HepG2 (cell line): Measurements from ENCODE around the gene RAB20. TPM values are rescaled to one million over a fixed set of nuclear protein-coding genes. Genes with fewer than 3 reads are reported as not detected.
A peak's percentile ranks its signal among the peaks of the same experiment; 100 is the strongest.
"Not testable (repeated sequence)": the region's sequence is repeated elsewhere in the genome, so short reads cannot be mapped to it uniquely, and the experiment has no call there.

Experiments
- ATAC-seq: fragments of 200-7000 bp; cut with Tn5 transposase; 3 replicates; pipeline ENCODE4 v1.9.1; 2020; ENCODE audit warnings: mild to moderate bottlenecking, moderate library complexity
- BruUV-seq: library from RNA; stranded (reverse); fragments of 400-500 nt; replicated peaks from 2 replicates; lab custom pipeline; 2021; lab: Mats Ljungman, UMichigan
- CTCF ChIA-PET: fragments of 300-600 bp; formaldehyde crosslinking; extraction: SDS; loops from one replicate; lab custom pipeline; 2021; ENCODE audit warnings: low total read pairs, inconsistent platforms, low intra/inter-chr PET ratio; lab: Yijun Ruan, JAX
- POLR2A ChIA-PET: fragments of 350-600 bp; sonication (Branson Sonifier 250); formaldehyde crosslinking; loops from one replicate; lab custom pipeline; 2020; ENCODE audit warnings: antibody characterized with exemption, inconsistent platforms; lab: Yijun Ruan, JAX
- DNase-seq: peaks from one replicate; pipeline ENCODE4 v3.0.0-alpha.2; 2015; ENCODE audit warnings: low spot score
- FAIRE-seq: peaks from 3 replicates; lab custom pipeline; 2011; peaks lifted over from hg19 to GRCh38; lab: Jason Lieb, UNC
- H2AFZ ChIP-seq: one replicate; pipeline ENCODE4 v1.6.1; 2011; ENCODE audit warnings: low read length, inconsistent platforms
- H3K27ac ChIP-seq: fragments of 300-600 bp; 3 replicates; pipeline ENCODE4 v1.8.0; 2011; ENCODE audit warnings: mixed run types, mild to moderate bottlenecking, mixed read lengths, low read length, inconsistent platforms; ENCODE audit not compliant: insufficient read depth; ENCODE audit errors: extremely low read length
- H3K27me3 ChIP-seq, 2 experiments: fragments of 200-600 bp in 1 of 2; 2 replicates in 1 of 2; 3 replicates in 1 of 2; pipeline versions ENCODE4 v1.6.0 to v1.8.0; 2011; ENCODE audit warnings: low read length in 2 of 2, mild to moderate bottlenecking in 2 of 2, moderate library complexity in 2 of 2, inconsistent platforms in 1 of 2; ENCODE audit not compliant: insufficient read depth in 2 of 2, control insufficient read depth in 1 of 2
- H3K36me3 ChIP-seq, 2 experiments: fragments of 200-600 bp in 1 of 2; replicated peaks in 1 of 2; 2 replicates in 1 of 2; 3 replicates in 1 of 2; pipeline versions ENCODE4 v1.5.1 to v1.8.0; 2011; ENCODE audit warnings: low read length in 2 of 2, inconsistent platforms in 1 of 2; ENCODE audit not compliant: insufficient read depth in 2 of 2, control insufficient read depth in 1 of 2
- H3K4me1 ChIP-seq: 2 replicates; pipeline ENCODE4 v1.5.1; 2012; ENCODE audit warnings: low read length, inconsistent platforms; ENCODE audit not compliant: insufficient read depth
- H3K4me2 ChIP-seq: 2 replicates; pipeline ENCODE4 v1.6.0; 2011; ENCODE audit warnings: low read depth, low read length, inconsistent platforms
- H3K4me3 ChIP-seq, 3 experiments: fragments of 200-600 bp in 1 of 3; sonication (generic), shearing (Covaris generic) in 1 of 3; replicated peaks in 1 of 3; 2 replicates each; pipeline ENCODE4 v1.5.1; 2011 to 2016; ENCODE audit warnings: low read length in 3 of 3, inconsistent platforms in 2 of 3, low read depth in 2 of 3, mild to moderate bottlenecking in 2 of 3, control low read depth in 1 of 3, mixed read lengths in 1 of 3; ENCODE audit not compliant: insufficient read depth in 1 of 3
- H3K79me2 ChIP-seq: one replicate; pipeline ENCODE4 v1.6.1; 2011; ENCODE audit warnings: low read length, inconsistent platforms; ENCODE audit not compliant: insufficient read depth
- H3K9ac ChIP-seq: 2 replicates; pipeline ENCODE4 v1.6.0; 2011; ENCODE audit warnings: mild to moderate bottlenecking, low read depth, low read length, inconsistent platforms; ENCODE audit not compliant: insufficient read depth
- H3K9me3 ChIP-seq: 2 replicates; pipeline ENCODE4 v1.5.1; 2012; ENCODE audit warnings: mild to moderate bottlenecking, low read length
- H4K20me1 ChIP-seq: 2 replicates; pipeline ENCODE4 v1.6.0; 2011; ENCODE audit warnings: inconsistent platforms, mild to moderate bottlenecking, low read length, moderate library complexity; ENCODE audit not compliant: insufficient read depth
- ATF1 ChIP-seq: IDR thresholded peaks from 2 replicates; pipeline ENCODE4 v1.6.1; 2016; ENCODE audit warnings: mild to moderate bottlenecking, control low read depth
- CREB1 ChIP-seq, 2 experiments: fragments of 450-650 bp in 1 of 2; IDR thresholded peaks; 2 replicates each; pipeline ENCODE4 v1.6.1; 2016 to 2017; ENCODE audit warnings: control low read depth in 1 of 2, mild to moderate bottlenecking in 1 of 2, missing compliant biosample characterization in 1 of 2, missing genetic modification characterization in 1 of 2
- FOXA1 ChIP-seq, 2 experiments: fragments of 450-650 bp in 1 of 2; sonication (generic) in 1 of 2; formaldehyde crosslinking in 1 of 2; IDR thresholded peaks; 2 replicates each; pipeline versions ENCODE4 v1.4.0 to v1.6.1; 2016 to 2020; ENCODE audit warnings: missing genetic modification reagents in 1 of 2
- MAFK ChIP-seq, 2 experiments: IDR thresholded peaks in 1 of 2; conservative IDR thresholded peaks in 1 of 2; 2 replicates each; pipeline ENCODE4 v1.6.1; 2011; ENCODE audit warnings: improper control_type of control experiment in 2 of 2, low read length in 2 of 2
- NFRKB ChIP-seq: fragments of 450-650 bp; IDR thresholded peaks from 2 replicates; pipeline ENCODE4 v1.6.1; 2017
- NR3C1 ChIP-seq: sonication (generic); formaldehyde crosslinking; IDR thresholded peaks from 2 replicates; pipeline ENCODE4 v1.4.0; 2020; ENCODE audit warnings: missing genetic modification reagents
- SYNCRIP ChIP-seq: fragments of 200-400 bp; formaldehyde crosslinking; IDR thresholded peaks from 2 replicates; pipeline ENCODE4 v1.6.1; 2018; ENCODE audit warnings: mild to moderate bottlenecking, low read depth, low read length; ENCODE audit not compliant: insufficient read depth
- THAP11 ChIP-seq: IDR thresholded peaks from 2 replicates; pipeline ENCODE4 v1.6.1; 2016; ENCODE audit warnings: missing biosample characterization, missing genetic modification reagents
- ZNF225 ChIP-seq: sonication (generic); formaldehyde crosslinking; IDR thresholded peaks from 2 replicates; pipeline ENCODE4 v1.4.0; 2020; ENCODE audit warnings: mild to moderate bottlenecking, missing genetic modification reagents
- ZNF510 ChIP-seq: sonication (generic); formaldehyde crosslinking; IDR thresholded peaks from 2 replicates; pipeline ENCODE4 v1.4.0; 2020; ENCODE audit warnings: low read depth, mild to moderate bottlenecking, missing genetic modification reagents
- ZNF720 ChIP-seq: sonication (generic); formaldehyde crosslinking; IDR thresholded peaks from 2 replicates; pipeline ENCODE4 v1.4.0; 2020; ENCODE audit warnings: missing genetic modification reagents
- ZNF776 ChIP-seq: sonication (generic); formaldehyde crosslinking; IDR thresholded peaks from 2 replicates; pipeline ENCODE4 v1.4.0; 2020; ENCODE audit warnings: mild to moderate bottlenecking, missing genetic modification reagents
- ZNF850 ChIP-seq: sonication (generic); formaldehyde crosslinking; conservative IDR thresholded peaks from 2 replicates; pipeline ENCODE4 v1.9.0; 2021; ENCODE audit warnings: mild to moderate bottlenecking, missing genetic modification reagents
- WGBS: methylation state at CpG from one replicate; pipeline ENCODE4 v1.1.6; 2017; ENCODE audit warnings: low lambda C conversion rate; 5-methylcytosine and 5-hydroxymethylcytosine counted together
- in situ Hi-C: cut with HindIII; loops from 2 replicates; pipeline ENCODE4 v1.10.0; 2017; ENCODE audit warnings: low pct_unique_long_range_greater_than_20kb; ENCODE audit not compliant: extremely low pct_ligation_motif_present
- intact Hi-C: fragments of 100-400 bp; cut with micrococcal nuclease; formaldehyde crosslinking; loops from one replicate; pipeline ENCODE4 v1.10.0; 2022; ENCODE audit not compliant: unreplicated experiment
- polyA plus RNA-seq, 8 experiments: library from polyadenylated mRNA; depleted of rRNA in 3 of 8; stranded (reverse) in 7 of 8; unstranded in 1 of 8; fragments of >200 nt; fragmentation: Illumina TruSeq in 4 of 8; extraction: Trizol in 4 of 8; gene quantifications; 2 replicates each; pipeline versions ENCODE4 v1.2.1 to v1.2.3, GENCODE V29; 2011 to 2016; ENCODE audit warnings: low read depth in 4 of 8, missing spikeins in 1 of 8, mixed read lengths in 1 of 8; ENCODE audit not compliant: insufficient read depth in 1 of 8
- total RNA-seq, 5 experiments: library from RNA; depleted of rRNA; stranded (reverse); fragments of >200 nt; fragmentation: Illumina TruSeq; extraction: Trizol; gene quantifications; 2 replicates each; pipeline ENCODE4 v1.2.3, GENCODE V29; 2016; ENCODE audit warnings: low read depth in 1 of 5

The RAB20 gene
- total and polyA plus RNA-seq, 2 of the 13 experiments (the other 11 are each of a cell fraction or from before 2014, with no cell fraction given) = 15.6 to 30.5 TPM

- Histone ChIP-seq H3K4me1 (peaks cover 9% of the 10 kb centered on the region), H3K27ac (no peak overlapping the region), H3K27me3 (0 out of 5 replicates have a peak, but pooled peaks cover 0 to 5% of the 10 kb centered on the region in 2 experiments), H4K20me1 (no peaks in the 10 kb centered on the region), H3K36me3 (no peaks in the 10 kb centered on the region), H3K9me3 (no peaks in the 10 kb centered on the region; the same call in 1 of the 2 replicates), H3K4me2 (no peak overlapping the region), H2AFZ (no peak overlapping the region), H3K4me3 (no peak overlapping the region), H3K9ac (no peak overlapping the region), H3K79me2 (no peaks in the 10 kb centered on the region)
- intact Hi-C loops (no loop called here), in situ Hi-C loops (no loop called here)
- TF ChIP-seq CREB1 (IDR thresholded peaks at IDR 0.05) (peak; percentile 36; the same call in 1 of the 2 replicates), CREB1 (CRISPR knock-in tag; IDR thresholded peaks at IDR 0.05) (no peak), ZNF776 (CRISPR knock-in tag) (no peak)
- CTCF ChIA-PET = no interaction called here
- POLR2A ChIA-PET = no interaction called here
- DNase-seq (no peak), ATAC-seq (no peak), FAIRE-seq (no peak)
- no TSS peak for BruUV-seq
- 66% methylated on average over 6 of the region's 10 CpGs for WGBS
These were observed 62.8 kb downstream of the RAB20 start for GRCh38 chr13:110498765-110499164.

- ATAC-seq (no peak), DNase-seq (no peak), FAIRE-seq (no peak)
- ChIA-PET CTCF (no interaction called here), POLR2A (no interaction called here)
- no peaks in the 10 kb centered on the region; the same call in 1 of the 2 replicates for H3K9me3 ChIP-seq
- intact Hi-C loops (no loop called here), in situ Hi-C loops (no loop called here)
- no peak overlapping the region for H2AFZ ChIP-seq
- TF ChIP-seq ATF1 (CRISPR knock-in tag) (no peak), ZNF225 (CRISPR knock-in tag) (no peak), ZNF510 (CRISPR knock-in tag) (no peak), SYNCRIP (no peak), NR3C1 (CRISPR knock-in tag) (no peak), ZNF850 (CRISPR knock-in tag) (no peak), FOXA1 (IDR thresholded peaks at IDR 0.05) (no peak), FOXA1 (CRISPR knock-in tag; IDR thresholded peaks at IDR 0.05) (no peak), NFRKB (no peak), MAFK (conservative IDR thresholded peaks at IDR 0.05 in 1 of 2, IDR thresholded peaks at IDR 0.05 in 1 of 2; ENCODE audit: low read length in 2 of 2) (no peak), THAP11 (no peak), ZNF720 (CRISPR knock-in tag) (no peak)
- no peak overlapping the region for H3K4me3 ChIP-seq
- no peak overlapping the region for H3K9ac ChIP-seq
- no peaks in the 10 kb centered on the region for H3K36me3 ChIP-seq
- 58% methylated on average over 5 of the region's 5 CpGs for WGBS
- no peak overlapping the region for H3K27ac ChIP-seq
- H3K4me1 ChIP-seq = peaks cover 4% of the 10 kb centered on the region
- no peaks in the 10 kb centered on the region for H4K20me1 ChIP-seq
- no TSS peak for BruUV-seq
- H3K79me2 ChIP-seq = no peaks in the 10 kb centered on the region
- no peak overlapping the region for H3K4me2 ChIP-seq
- 0 out of 5 replicates have a peak, but pooled peaks cover 0 to 5% of the 10 kb centered on the region in 2 experiments for H3K27me3 ChIP-seq
These were observed 63.2 kb downstream of the RAB20 start for GRCh38 chr13:110498327-110498726.

GRCh38 chr13:110497896-110498295 is 63.6 kb downstream of the RAB20 start:
- H2AFZ ChIP-seq, H3K36me3 ChIP-seq, ATAC-seq, H3K9ac ChIP-seq, in situ Hi-C loops, POLR2A ChIA-PET, CTCF ChIA-PET, H3K4me2 ChIP-seq, H3K27ac ChIP-seq, H3K4me3 ChIP-seq, H3K27me3 ChIP-seq, intact Hi-C loops, H3K79me2 ChIP-seq, H4K20me1 ChIP-seq, H3K9me3 ChIP-seq, DNase-seq, H3K4me1 ChIP-seq, FAIRE-seq, BruUV-seq: not testable (repeated sequence)
- 95% methylated on average over 3 of the region's 3 CpGs for WGBS
